ENCODE data around the gene CD163L1. TPM values are rescaled to one million over a fixed set of nuclear protein-coding genes. Genes with fewer than 3 reads are reported as not detected.

CD163L1 gene
- total and polyA plus RNA-seq, 9 of the 15 experiments (the other 6 are each of a cell fraction or from before 2014, with no cell fraction given): 0.54 to 9.2 (median 2.0) TPM

DNA sequence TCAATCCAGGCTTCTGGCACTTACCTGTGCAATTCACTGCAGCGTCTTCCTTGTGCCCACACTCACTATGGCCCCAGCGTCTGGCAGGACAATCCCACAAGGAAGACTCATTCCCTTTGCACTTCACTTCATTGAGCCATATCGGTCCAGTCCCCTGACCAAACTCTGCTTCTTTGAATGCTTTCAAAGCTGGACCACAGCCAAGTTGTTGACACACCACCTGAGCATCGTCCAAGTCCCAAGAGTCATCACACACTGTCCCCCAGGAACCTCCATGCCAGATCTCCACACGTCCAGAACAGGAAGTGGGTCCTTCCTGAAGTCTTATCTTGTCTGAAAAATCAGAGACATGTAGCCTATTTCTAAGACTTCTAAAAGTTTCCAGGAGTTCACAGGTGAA lies 39.4 kb upstream of the CD163L1 start:
- H3K4me3 ChIP-seq: no peak overlapping the region
- H3K9ac ChIP-seq (ENCODE audit: insufficient read depth in 1 of 2, low read depth in 2 of 2, low read length in 2 of 2): no peak overlapping the region
- no peaks in the 10 kb centered on the region for H4K20me1 ChIP-seq (replicated peaks; ENCODE audit: control insufficient read depth, insufficient read depth, low read length)
- no peak for FAIRE-seq
- no TSS peak for BruUV-seq (replicated peaks)
- in situ Hi-C loops (cut with MboI) (no loop called here), intact Hi-C loops (cut with micrococcal nuclease) (no loop called here)
- no peaks in the 10 kb centered on the region for H3K9me3 ChIP-seq (replicated peaks; ENCODE audit: control insufficient read depth, insufficient read depth, low read depth, low read length)
- no peak overlapping the region for H3K4me2 ChIP-seq (ENCODE audit: insufficient read depth, low read length)
- 0% methylated on average over 5 of the region's 5 CpGs for WGBS (ENCODE audit: insufficient coverage, low coverage, missing lambda C conversion rate)
- no peak overlapping the region for H3K27ac ChIP-seq (ENCODE audit: extremely low read depth, low read depth, low read length)
- no peak for ATAC-seq
- no peak overlapping the region for H2AFZ ChIP-seq (ENCODE audit: low read depth, low read length)
- CTCF ChIA-PET (ENCODE audit: low intra/inter-chr PET ratio): no interaction called here
- POLR2A ChIA-PET: no interaction called here
- no peaks in the 10 kb centered on the region for H3K36me3 ChIP-seq (ENCODE audit: control insufficient read depth, insufficient read depth, low read length)
- H3K27me3 ChIP-seq (ENCODE audit: control insufficient read depth in 2 of 2, insufficient read depth in 2 of 2, low read length in 2 of 2): peaks cover 0 to 8% of the 10 kb centered on the region in 2 experiments; a peak in 2 of 5 replicates
- TF ChIP-seq NFIC (IDR thresholded peaks at IDR 0.05) (peak; percentile 47; the same call in 1 of the 2 replicates), TCF7L2 (IDR thresholded peaks at IDR 0.05; ENCODE audit: low read depth, low read length) (no peak)
- H3K79me2 ChIP-seq (ENCODE audit: control insufficient read depth, insufficient read depth, low read length): no peaks in the 10 kb centered on the region
- H3K9me1 ChIP-seq (ENCODE audit: control insufficient read depth, insufficient read depth, low read length): no peaks in the 10 kb centered on the region
- DNase-seq (ENCODE audit: extremely low read depth in 1 of 4, low spot score in 3 of 4): no peak
- H3K4me1 ChIP-seq (replicated peaks in 1 of 2; ENCODE audit: control insufficient read depth in 2 of 2, insufficient read depth in 2 of 2, low read length in 2 of 2): no peaks in the 10 kb centered on the region

DNA sequence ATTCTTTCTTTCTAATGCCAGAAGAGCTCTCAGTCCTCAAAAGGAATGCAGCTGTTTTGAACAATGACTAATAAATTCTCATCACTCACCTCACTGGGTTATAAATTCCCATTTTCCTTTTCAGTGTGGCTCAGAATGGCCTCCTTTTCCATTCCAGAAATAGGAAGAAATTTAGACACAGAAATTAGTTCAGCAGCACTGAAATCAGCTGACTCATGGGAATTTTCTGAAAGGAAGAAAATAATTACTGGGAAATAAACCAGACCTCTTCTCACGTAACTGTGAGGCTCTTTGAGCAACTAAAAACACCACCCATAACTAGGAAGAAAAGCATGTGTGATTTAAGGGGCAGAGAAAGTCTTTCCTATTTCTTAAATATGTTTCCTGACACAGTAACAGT lies 35.8 kb upstream of the CD163L1 start:
- H3K79me2 ChIP-seq (ENCODE audit: control insufficient read depth, insufficient read depth, low read length): no peaks in the 10 kb centered on the region
- no peaks in the 10 kb centered on the region for H4K20me1 ChIP-seq (replicated peaks; ENCODE audit: control insufficient read depth, insufficient read depth, low read length)
- CTCF ChIA-PET (ENCODE audit: low intra/inter-chr PET ratio): no interaction called here
- no peaks in the 10 kb centered on the region for H3K36me3 ChIP-seq (ENCODE audit: control insufficient read depth, insufficient read depth, low read length)
- no peak overlapping the region for H3K4me3 ChIP-seq
- POLR2A ChIA-PET: no interaction called here
- no peak overlapping the region for H3K27ac ChIP-seq (ENCODE audit: extremely low read depth, low read depth, low read length)
- no peak overlapping the region for H3K9ac ChIP-seq (ENCODE audit: insufficient read depth in 1 of 2, low read depth in 2 of 2, low read length in 2 of 2)
- no peak for FAIRE-seq
- no peaks in the 10 kb centered on the region for H3K9me3 ChIP-seq (replicated peaks; ENCODE audit: control insufficient read depth, insufficient read depth, low read depth, low read length)
- H3K27me3 ChIP-seq (ENCODE audit: control insufficient read depth in 2 of 2, insufficient read depth in 2 of 2, low read length in 2 of 2): no peaks in the 10 kb centered on the region; a peak in 1 of 5 replicates
- no peaks in the 10 kb centered on the region for H3K9me1 ChIP-seq (ENCODE audit: control insufficient read depth, insufficient read depth, low read length)
- in situ Hi-C loops (cut with MboI) (no loop called here), intact Hi-C loops (cut with micrococcal nuclease) (no loop called here)
- no CpG with 5 or more reads among the region's 1 CpG for WGBS (ENCODE audit: insufficient coverage, low coverage, missing lambda C conversion rate)
- H3K4me2 ChIP-seq (ENCODE audit: insufficient read depth, low read length): no peak overlapping the region
- ATAC-seq: no peak
- H2AFZ ChIP-seq (ENCODE audit: low read depth, low read length): no peak overlapping the region
- no peaks in the 10 kb centered on the region for H3K4me1 ChIP-seq (replicated peaks in 1 of 2; ENCODE audit: control insufficient read depth in 2 of 2, insufficient read depth in 2 of 2, low read length in 2 of 2)
- no TSS peak for BruUV-seq (replicated peaks)
- no peak for DNase-seq (ENCODE audit: extremely low read depth in 1 of 4, low spot score in 3 of 4)
- TF ChIP-seq MAFK (IDR thresholded peaks at IDR 0.05; ENCODE audit: low read length): peak; percentile 45; the same call in 1 of the 2 replicates
- TF ChIP-seq, protein P1, sequence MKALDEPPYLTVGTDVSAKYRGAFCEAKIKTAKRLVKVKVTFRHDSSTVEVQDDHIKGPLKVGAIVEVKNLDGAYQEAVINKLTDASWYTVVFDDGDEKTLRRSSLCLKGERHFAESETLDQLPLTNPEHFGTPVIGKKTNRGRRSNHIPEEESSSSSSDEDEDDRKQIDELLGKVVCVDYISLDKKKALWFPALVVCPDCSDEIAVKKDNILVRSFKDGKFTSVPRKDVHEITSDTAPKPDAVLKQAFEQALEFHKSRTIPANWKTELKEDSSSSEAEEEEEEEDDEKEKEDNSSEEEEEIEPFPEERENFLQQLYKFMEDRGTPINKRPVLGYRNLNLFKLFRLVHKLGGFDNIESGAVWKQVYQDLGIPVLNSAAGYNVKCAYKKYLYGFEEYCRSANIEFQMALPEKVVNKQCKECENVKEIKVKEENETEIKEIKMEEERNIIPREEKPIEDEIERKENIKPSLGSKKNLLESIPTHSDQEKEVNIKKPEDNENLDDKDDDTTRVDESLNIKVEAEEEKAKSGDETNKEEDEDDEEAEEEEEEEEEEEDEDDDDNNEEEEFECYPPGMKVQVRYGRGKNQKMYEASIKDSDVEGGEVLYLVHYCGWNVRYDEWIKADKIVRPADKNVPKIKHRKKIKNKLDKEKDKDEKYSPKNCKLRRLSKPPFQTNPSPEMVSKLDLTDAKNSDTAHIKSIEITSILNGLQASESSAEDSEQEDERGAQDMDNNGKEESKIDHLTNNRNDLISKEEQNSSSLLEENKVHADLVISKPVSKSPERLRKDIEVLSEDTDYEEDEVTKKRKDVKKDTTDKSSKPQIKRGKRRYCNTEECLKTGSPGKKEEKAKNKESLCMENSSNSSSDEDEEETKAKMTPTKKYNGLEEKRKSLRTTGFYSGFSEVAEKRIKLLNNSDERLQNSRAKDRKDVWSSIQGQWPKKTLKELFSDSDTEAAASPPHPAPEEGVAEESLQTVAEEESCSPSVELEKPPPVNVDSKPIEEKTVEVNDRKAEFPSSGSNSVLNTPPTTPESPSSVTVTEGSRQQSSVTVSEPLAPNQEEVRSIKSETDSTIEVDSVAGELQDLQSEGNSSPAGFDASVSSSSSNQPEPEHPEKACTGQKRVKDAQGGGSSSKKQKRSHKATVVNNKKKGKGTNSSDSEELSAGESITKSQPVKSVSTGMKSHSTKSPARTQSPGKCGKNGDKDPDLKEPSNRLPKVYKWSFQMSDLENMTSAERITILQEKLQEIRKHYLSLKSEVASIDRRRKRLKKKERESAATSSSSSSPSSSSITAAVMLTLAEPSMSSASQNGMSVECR (CRISPR knock-in tag; IDR thresholded peaks at IDR 0.05): no peak
- no peak for TF ChIP-seq HDAC8 (tag; IDR thresholded peaks at IDR 0.05)
- peak; percentile 44 for TF ChIP-seq MAFG (tag; conservative IDR thresholded peaks at IDR 0.05)
- peak; percentile 56; the same call in 1 of the 2 replicates for TF ChIP-seq MAFF (IDR thresholded peaks at IDR 0.05; ENCODE audit: low read length)
- TF ChIP-seq C11orf30 (IDR thresholded peaks at IDR 0.05; ENCODE audit: low read depth): peak; percentile 56
- peak; percentile 71 for TF ChIP-seq ZNF316 (IDR thresholded peaks at IDR 0.05)

Measured in K562 (cell line).